Measurements from ENCODE around the gene GALNT5.

The GALNT5 gene

GRCh38 chr2:157296958-157297357 lies 39.5 kb downstream of the GALNT5 start:
- DNase-seq, result no peak

GRCh38 chr2:157301307-157301706 lies 43.8 kb downstream of the GALNT5 start:
- DNase-seq, result no peak

DNA sequence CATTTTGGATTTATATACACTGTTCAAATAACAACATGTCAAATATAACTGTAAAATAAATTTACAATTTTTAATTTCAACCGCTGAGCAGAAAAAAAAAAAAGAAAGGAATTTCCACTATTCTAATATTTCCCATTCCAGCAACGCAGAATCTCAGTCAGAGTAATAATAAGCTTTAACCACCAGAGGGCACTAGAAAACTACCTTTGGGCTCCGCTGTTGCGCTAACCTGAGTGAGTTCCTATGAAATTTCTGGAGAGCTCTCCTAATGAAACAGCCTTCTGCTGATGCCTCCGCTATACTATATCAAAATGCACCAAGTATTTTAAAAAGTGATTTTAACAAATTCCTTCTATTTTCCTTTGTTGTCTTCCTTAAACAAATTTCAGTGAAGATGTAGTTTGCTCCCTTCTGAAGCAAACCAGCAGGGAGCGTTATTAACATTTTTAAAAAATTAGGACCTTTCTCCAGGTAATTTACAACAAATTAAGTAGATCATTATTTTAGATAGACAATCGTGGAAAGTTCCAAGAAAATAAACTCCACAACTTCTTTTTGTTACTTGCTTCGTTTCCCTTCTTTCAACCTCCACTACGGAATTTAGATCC lies 45.1 kb downstream of the GALNT5 start:
- peak in 1 of 2 donors; percentile 86 for DNase-seq

DNA sequence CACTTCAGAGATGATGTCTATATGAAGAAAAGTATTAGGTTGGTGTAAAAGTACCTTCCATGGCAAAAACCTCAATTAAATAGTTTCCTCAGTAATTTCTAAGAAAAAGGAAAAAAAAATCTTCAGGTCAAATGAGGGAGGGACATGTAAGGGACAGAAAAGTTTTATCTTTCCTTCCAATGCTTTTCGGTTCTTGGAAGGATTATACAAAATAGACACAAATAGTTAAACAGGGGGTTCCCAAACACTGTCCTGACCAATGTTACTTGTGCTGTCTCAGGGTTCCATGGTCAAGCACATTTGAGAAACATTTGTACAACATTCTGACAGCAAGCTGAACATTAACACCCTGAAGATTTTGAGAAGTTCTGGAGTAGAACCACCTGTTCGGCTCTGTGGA lies 46.1 kb downstream of the GALNT5 start:
- DNase-seq, result no peak

- no peak for DNase-seq
Measured at GRCh38 chr2:157304811-157305722, 47.6 kb downstream of the GALNT5 start.

DNA sequence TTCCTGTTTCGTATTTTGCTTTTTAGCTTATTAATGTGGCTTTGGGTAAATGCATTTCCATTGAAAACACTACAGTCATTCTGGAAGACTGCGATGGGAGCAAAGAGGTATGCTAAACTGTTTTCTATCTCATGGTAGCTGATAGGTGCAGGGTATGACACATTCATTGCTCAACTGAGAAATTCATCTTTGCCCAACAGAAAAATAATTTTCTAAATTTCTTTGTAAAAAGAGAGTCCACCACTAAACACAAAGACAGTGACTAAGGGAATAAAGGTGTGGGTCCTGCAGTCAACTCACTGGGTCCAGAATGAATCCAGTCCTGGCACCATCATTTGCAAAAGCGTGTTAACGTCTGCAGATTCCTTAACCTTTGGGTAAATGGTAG lies 48.2 kb downstream of the GALNT5 start:
- no peak for DNase-seq

DNA sequence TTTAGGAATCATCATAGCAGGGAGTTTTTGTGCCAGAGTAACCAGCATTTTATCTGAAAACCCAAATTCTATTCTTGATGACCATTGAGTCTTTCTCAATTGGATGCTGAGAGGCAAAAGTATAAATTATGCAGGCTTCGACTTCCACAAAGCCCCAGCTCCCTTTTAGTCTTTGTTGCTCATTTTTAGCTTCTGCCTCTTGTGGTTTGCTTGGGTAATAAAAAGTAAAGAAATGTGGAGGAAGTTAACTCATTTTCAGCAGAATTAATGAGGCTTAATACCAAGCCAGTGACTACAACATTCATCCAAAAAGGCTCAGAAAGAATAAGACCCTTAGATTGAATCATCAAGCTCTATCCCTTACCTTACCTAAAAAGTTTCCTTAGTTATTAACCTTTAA lies 49.5 kb downstream of the GALNT5 start:
- DNase-seq, result peak in 1 of 2 donors; percentile 56

DNA sequence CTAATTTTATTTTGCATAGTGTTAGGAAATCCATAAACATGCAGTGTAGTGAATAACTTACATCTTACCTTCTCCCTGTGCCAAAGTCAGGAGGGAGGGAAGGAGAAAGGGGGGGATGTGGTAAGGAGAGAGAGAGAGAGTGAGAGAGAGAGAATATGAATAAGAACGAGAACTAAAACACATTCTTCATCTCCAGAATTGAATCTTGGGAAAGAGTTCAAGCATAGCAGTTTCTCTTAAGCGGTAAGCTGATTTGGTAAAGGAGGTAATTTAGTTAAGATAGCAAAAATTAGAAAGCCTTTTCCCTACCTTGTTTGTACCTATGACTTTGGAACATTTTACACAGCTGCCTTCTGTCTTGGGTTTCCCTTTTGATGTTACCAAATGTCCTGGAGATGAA lies 52.4 kb downstream of the GALNT5 start:
- DNase-seq, result no peak

GRCh38 chr2:157311706-157312105 lies 54.2 kb downstream of the GALNT5 start:
- no peak for DNase-seq

GRCh38 chr2:157312866-157313486 lies 55.5 kb downstream of the GALNT5 start:
- no peak for DNase-seq

DNA sequence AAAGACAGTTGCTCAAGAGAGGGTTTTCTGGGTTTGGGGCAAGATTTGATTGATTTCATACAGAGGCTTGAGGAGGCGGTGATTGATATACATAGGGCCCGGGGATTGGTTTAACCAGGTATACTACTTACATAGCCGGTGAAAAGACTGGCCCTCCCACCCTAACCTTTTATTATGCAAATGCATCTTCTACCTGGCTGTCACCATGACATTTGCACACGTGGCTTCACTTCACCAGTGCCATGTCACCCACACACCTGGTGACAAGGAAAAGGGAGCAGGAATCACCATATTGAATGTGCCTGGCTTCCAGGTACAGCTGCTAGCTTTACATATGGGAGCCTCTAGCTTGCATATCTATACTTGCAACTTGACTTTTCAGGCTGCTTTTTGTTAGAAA lies 58.4 kb downstream of the GALNT5 start:
- DNase-seq, result no peak

DNA sequence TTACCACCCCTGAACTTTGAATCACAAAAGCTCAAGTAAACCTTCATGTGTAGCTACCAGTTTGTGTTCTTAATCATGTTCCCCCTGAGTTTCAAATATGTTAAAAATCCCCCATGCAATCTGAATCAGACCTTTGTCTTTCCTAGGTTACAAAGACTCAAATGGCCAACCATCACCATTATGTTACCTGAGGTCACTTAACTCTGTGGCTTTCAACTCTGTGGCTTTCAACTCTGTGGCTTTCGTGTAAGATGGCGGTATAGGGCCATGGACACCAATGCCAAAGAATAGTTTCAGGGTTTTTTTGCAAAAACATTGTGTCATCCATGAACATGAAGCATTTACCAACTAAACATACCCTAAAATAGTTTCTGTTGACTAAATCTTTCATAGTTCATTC lies 61.4 kb downstream of the GALNT5 start:
- DNase-seq, result no peak

DNA sequence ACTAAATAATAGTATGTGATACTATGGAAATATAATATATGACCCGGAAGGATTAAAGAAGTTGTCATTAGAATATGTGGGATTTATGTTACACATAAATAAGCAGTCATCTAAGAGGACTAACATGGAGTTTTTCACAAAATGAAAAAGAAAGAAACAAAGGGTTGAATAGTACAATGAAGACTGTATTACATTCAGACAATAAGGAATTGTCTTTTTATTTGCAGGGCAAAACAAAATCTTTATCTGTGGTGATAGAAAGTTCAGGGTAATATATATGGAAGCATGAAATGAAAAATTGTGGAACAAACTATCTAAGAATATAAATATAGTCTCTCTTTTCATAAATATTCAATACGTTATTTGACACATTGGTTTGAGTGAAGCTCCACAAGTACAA lies 62.3 kb downstream of the GALNT5 start:
- peak in 1 of 2 donors; percentile 72 for DNase-seq

DNA sequence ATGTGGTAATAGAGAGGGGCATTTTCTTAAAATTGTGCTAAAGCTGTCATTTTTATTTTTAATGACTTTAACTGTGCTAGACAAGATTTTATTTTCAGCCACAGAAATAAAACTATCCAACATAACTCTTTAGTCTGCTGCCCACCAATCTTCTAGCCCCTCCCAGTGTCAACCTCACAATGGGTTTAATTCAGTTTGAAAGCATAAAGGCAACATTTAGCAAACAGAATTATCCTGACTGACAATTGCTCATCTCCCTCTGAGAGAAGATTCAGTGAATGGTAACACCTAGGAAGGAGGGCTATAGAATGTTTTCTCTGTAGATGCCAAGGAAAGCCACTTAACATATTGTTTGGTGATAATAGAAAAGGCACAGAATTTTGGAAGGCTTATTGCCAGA lies 62.9 kb downstream of the GALNT5 start:
- DNase-seq, result peak in 1 of 2 donors; percentile 77

DNA sequence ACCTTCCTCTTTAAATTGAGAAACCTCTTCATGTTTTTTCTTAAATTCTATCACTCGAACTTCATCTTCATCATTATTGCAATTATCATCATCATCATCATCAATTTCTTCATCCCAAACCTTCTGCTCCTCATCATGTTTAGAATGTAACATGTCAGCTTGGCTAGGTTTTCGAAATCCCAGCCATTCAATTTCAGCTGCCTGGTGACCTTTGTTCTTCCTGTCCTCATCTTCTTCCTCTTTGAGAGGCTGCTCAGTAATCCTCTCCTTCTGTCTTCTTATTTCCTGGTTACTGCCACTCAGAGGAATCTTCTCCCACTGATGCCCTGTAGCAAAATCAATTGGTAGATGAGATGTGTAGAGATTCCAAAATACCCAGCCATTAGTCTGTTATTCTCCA lies 64.0 kb downstream of the GALNT5 start:
- DNase-seq, result no peak

DNA sequence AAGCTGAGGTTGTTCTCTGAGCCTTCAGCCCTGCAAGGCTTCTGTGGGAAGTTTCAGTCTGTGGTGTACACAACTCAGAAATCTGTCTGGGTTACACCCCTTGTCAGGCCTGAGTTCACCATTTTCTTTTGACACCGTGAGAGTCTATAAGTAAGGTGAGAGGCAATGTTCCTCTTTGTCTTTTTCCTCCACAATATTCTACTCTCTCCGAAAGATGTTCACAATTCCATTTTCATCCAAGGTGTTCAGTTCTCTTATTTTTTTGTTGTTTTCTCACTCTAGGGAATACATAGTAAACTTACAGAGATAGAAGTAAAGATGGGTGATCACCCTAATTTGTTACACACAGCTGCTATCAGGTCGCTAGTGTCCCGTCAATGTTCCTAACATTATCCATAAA lies 64.9 kb downstream of the GALNT5 start:
- DNase-seq, result no peak

DNA sequence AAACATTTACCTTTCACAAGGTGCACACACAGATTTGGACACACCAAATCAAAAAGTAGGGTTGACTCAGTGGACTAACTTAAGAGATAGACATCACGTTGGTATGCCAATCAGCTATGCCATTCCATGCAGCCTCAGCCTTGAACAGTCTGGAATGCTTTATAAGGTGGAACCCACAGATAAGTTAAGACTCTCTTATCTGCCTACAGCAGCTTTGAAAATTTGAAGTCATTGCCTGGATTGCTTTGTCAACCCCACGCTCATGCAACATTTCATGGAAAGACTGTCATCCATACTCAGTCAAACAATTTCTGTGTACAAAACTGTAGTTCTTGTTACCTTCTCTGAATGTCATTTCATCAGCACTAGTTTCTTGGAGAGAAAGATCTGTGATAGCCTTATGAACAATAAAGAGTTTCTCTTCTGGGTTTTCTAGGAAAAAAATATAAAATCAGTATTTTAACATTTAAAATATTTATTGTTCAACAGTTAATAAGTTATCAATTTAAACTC lies 66.9 kb downstream of the GALNT5 start:
- no peak for DNase-seq

DNA sequence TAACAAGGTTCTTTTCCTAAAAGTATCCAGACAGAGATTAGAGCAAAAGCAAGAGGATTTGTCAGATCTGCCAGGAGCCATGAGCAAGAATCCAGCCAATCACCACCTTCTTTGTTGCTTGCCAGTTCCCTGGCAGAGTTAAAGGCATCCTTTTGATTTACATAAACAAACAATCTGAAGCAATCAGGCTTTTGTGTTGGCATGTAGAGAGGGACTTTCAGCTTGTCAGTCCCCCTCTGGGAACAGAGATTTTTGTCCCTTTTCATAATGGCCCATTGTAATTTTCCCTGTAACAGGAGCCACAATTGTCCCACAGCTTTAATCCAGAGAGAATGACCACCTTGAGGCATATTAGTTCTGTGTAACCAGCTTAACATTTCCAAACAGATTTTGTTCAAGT lies 68.3 kb downstream of the GALNT5 start, which contains the start of gene ERMN:
TSS of gene ERMN (minus strand) at position 39 of the 400 bp plus-strand sequence. CDS start 182 bp downstream, outside the sequence.
- peak; percentile 71 to 97 for DNase-seq

- no peak for DNase-seq
Measured at GRCh38 chr2:157326698-157327097, 69.2 kb downstream of the GALNT5 start.

DNA sequence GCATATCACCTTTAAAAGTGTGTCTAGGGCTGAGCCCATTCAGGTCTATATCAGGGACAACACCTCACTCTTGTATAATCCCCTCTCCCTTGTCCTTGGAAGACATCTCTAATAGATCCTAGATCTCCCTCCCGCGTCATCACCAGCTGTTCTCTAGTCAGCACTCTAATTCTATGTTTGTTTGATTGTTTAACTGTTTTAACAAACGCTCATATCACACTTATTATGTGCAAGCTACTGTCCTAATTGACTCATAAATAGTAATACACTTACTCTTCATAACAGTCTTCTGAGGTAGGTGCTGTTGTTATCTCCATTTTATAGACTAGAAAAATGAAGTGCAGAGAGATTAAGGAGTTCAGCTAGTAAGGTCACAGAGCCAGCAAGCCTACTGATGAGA lies 69.7 kb downstream of the GALNT5 start:
- DNase-seq, result no peak

GRCh38 chr2:157327621-157328500 lies 70.4 kb downstream of the GALNT5 start:
- DNase-seq, result peak; percentile 58 to 83

DNA sequence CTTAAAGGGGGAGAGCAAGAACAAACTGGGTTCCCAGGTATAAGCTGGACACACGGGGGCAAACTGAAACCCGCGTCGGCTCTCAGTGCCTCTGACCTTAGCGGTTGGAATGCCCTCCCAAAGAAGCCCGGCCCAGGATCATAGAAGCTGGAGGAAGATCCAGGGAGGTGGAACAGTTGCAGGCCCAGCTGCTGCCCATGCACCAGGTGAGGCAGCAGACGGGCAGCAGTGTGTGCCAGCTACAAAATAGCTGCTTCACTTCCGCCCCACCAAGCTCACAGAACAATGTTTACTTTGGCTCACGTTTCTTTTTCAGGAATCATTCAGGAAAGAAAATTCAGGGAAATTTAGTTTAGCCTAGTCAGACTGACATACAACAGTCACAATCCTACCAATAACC lies 72.0 kb downstream of the GALNT5 start:
- no peak for DNase-seq
